ENCODE measurements around the gene GALNS. TPM values are rescaled to one million over a fixed set of nuclear protein-coding genes. Genes with fewer than 3 reads are reported as not detected.
A peak's percentile ranks its signal among the peaks of the same experiment; 100 is the strongest.

Gene GALNS
- total RNA-seq, 2 donors from 2014 or later, result 37.2 to 38.6 TPM

GRCh38 chr16:88865742-88866141 is 9.0 kb upstream of the GALNS start:
- no peaks in the 10 kb centered on the region for H3K4me1 Mint-ChIP-seq
- ATAC-seq, result no peak

GRCh38 chr16:88865310-88865709 is 8.6 kb upstream of the GALNS start:
- Mint-ChIP-seq H3K36me3 (ENCODE audit: low read depth) (peaks cover 2% of the 10 kb centered on the region), H3K27ac (no peak overlapping the region), H3K4me3 (no peak overlapping the region), H3K4me1 (no peaks in the 10 kb centered on the region), H3K27me3 (peaks cover 8% of the 10 kb centered on the region)
- ATAC-seq (no peak), DNase-seq (no peak)
- H3K9me3 ChIP-seq (ENCODE audit: control insufficient read depth, low read length, poor library complexity, severe bottlenecking), result no peaks in the 10 kb centered on the region

More at GRCh38 chr16:88865742-88866141, 9.0 kb upstream of the GALNS start:
- no peak for DNase-seq
- Mint-ChIP-seq H3K27me3 (peaks cover 12% of the 10 kb centered on the region), H3K4me3 (no peak overlapping the region), H3K27ac (no peak overlapping the region), H3K36me3 (ENCODE audit: low read depth) (peaks cover 2% of the 10 kb centered on the region)
- H3K9me3 ChIP-seq (ENCODE audit: control insufficient read depth, low read length, poor library complexity, severe bottlenecking), result no peaks in the 10 kb centered on the region

- Mint-ChIP-seq H3K27me3 (peaks cover 2% of the 10 kb centered on the region), H3K4me1 (no peaks in the 10 kb centered on the region), H3K36me3 (ENCODE audit: low read depth) (peaks cover 2% of the 10 kb centered on the region), H3K27ac (no peak overlapping the region), H3K4me3 (no peak overlapping the region)
- no peak for ATAC-seq
- DNase-seq, result no peak
- H3K9me3 ChIP-seq (ENCODE audit: control insufficient read depth, low read length, poor library complexity, severe bottlenecking), result no peaks in the 10 kb centered on the region
Measured at GRCh38 chr16:88864521-88864920, 7.8 kb upstream of the GALNS start.

- H3K9me3 ChIP-seq (ENCODE audit: control insufficient read depth, low read length, poor library complexity, severe bottlenecking), result no peaks in the 10 kb centered on the region
- H3K4me1 Mint-ChIP-seq, result no peaks in the 10 kb centered on the region
- DNase-seq (no peak), ATAC-seq (no peak)
- H3K27me3 Mint-ChIP-seq, result no peaks in the 10 kb centered on the region
- H3K36me3 Mint-ChIP-seq (ENCODE audit: low read depth), result peaks cover 2% of the 10 kb centered on the region
- no peak overlapping the region for H3K4me3 Mint-ChIP-seq
- H3K27ac Mint-ChIP-seq, result no peak overlapping the region
Measured at GRCh38 chr16:88864099-88864498, 7.4 kb upstream of the GALNS start.

DNA sequence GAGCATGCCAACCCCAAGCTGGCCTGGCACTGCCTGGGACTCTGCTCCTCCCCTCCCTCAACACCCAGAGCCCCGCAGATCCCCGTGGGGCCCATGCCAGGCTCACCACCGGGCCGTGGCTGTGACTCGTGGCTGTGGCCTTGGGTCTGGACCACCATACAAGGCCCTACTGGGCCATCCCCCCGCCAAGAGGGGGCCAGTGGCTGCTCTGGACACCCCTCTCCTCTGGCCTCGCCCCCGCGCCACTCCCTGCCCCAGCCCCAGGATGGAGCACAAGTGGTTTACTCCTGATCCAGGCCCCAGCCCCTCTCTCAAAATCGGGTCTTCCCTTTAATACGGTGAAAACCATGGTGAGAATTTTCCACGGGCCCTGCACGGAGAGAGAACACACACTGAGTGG is 6.7 kb upstream of the GALNS start:
- no peaks in the 10 kb centered on the region for H3K9me3 ChIP-seq (ENCODE audit: control insufficient read depth, low read length, poor library complexity, severe bottlenecking)
- H3K27ac Mint-ChIP-seq, result no peak overlapping the region
- no peak overlapping the region for H3K4me3 Mint-ChIP-seq
- peaks cover 3% of the 10 kb centered on the region for H3K4me1 Mint-ChIP-seq
- H3K27me3 Mint-ChIP-seq, result no peaks in the 10 kb centered on the region
- peaks cover 2% of the 10 kb centered on the region for H3K36me3 Mint-ChIP-seq (ENCODE audit: low read depth)
- no peak for DNase-seq
- no peak for ATAC-seq

DNA sequence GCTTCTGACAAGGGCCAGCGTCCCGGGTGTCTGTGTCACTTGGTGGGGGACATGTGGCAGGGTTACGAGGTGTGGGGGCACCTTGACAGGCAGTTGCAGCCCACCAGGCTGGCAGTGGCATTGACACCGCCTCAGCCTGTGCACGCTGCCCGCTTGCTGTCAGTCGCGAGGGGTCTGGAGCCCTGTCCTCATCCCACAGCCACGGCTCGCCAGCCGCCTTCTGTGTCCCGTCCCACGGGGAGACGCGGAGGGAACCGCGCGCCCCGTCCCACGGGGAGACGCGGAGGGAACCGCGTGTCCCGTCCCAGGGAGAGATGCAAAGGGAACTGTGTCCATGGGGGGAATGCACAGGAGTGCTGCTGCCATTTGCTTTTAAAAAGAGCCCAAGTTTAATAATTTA is 6.2 kb upstream of the GALNS start:
- H3K4me1 Mint-ChIP-seq, result peaks cover 7% of the 10 kb centered on the region
- no peaks in the 10 kb centered on the region for H3K9me3 ChIP-seq (ENCODE audit: control insufficient read depth, low read length, poor library complexity, severe bottlenecking)
- ATAC-seq (no peak), DNase-seq (no peak)
- H3K4me3 Mint-ChIP-seq, result no peak overlapping the region
- H3K36me3 Mint-ChIP-seq (ENCODE audit: low read depth), result peaks cover 2% of the 10 kb centered on the region
- H3K27me3 Mint-ChIP-seq, result no peaks in the 10 kb centered on the region
- no peak overlapping the region for H3K27ac Mint-ChIP-seq

- H3K4me1 Mint-ChIP-seq, result peaks cover 13% of the 10 kb centered on the region
- H3K36me3 Mint-ChIP-seq (ENCODE audit: low read depth), result peaks cover 7% of the 10 kb centered on the region
- H3K4me3 Mint-ChIP-seq, result no peak overlapping the region
Measured at GRCh38 chr16:88861359-88861758, 4.6 kb upstream of the GALNS start.

GRCh38 chr16:88859381-88860091 is 2.8 kb upstream of the GALNS start:
- no peaks in the 10 kb centered on the region for H3K9me3 ChIP-seq (ENCODE audit: control insufficient read depth, low read length, poor library complexity, severe bottlenecking)
- DNase-seq, result no peak
- peaks cover 7% of the 10 kb centered on the region for H3K36me3 Mint-ChIP-seq (ENCODE audit: low read depth)
- no peak for ATAC-seq
- H3K27me3 Mint-ChIP-seq, result no peaks in the 10 kb centered on the region
- H3K27ac Mint-ChIP-seq, result no peak overlapping the region
- peaks cover 21% of the 10 kb centered on the region for H3K4me1 Mint-ChIP-seq
- peak overlapping the region; percentile 12 for H3K4me3 Mint-ChIP-seq

More at GRCh38 chr16:88861359-88861758, 4.6 kb upstream of the GALNS start:
- DNase-seq (no peak), ATAC-seq (no peak)
- no peaks in the 10 kb centered on the region for H3K27me3 Mint-ChIP-seq
- H3K9me3 ChIP-seq (ENCODE audit: control insufficient read depth, low read length, poor library complexity, severe bottlenecking), result no peaks in the 10 kb centered on the region
- no peak overlapping the region for H3K27ac Mint-ChIP-seq

- Mint-ChIP-seq H3K4me1 (peaks cover 21% of the 10 kb centered on the region), H3K27me3 (no peaks in the 10 kb centered on the region), H3K36me3 (ENCODE audit: low read depth) (peaks cover 7% of the 10 kb centered on the region), H3K27ac (peak overlapping the region; percentile 98), H3K4me3 (peak overlapping the region; percentile 100)
- DNase-seq (peak; percentile 47 to 68 (median 55)), ATAC-seq (peak; percentile 59)
- H3K9me3 ChIP-seq (ENCODE audit: control insufficient read depth, low read length, poor library complexity, severe bottlenecking), result no peaks in the 10 kb centered on the region
Measured at GRCh38 chr16:88857728-88858339, 1.1 kb upstream of the GALNS start.

GRCh38 chr16:88856122-88856827 is 472 bp downstream of the GALNS start:
- DNase-seq, result peak in 1 of 3 donors; percentile 20
- H3K9me3 ChIP-seq (ENCODE audit: control insufficient read depth, low read length, poor library complexity, severe bottlenecking), result no peaks in the 10 kb centered on the region
- peaks cover 23% of the 10 kb centered on the region for H3K4me1 Mint-ChIP-seq
- peak overlapping the region; percentile 88 for H3K27ac Mint-ChIP-seq
- H3K36me3 Mint-ChIP-seq (ENCODE audit: low read depth), result peaks cover 7% of the 10 kb centered on the region
- no peaks in the 10 kb centered on the region for H3K27me3 Mint-ChIP-seq
- ATAC-seq, result peak; percentile 39
- peak overlapping the region; percentile 85 for H3K4me3 Mint-ChIP-seq

DNA sequence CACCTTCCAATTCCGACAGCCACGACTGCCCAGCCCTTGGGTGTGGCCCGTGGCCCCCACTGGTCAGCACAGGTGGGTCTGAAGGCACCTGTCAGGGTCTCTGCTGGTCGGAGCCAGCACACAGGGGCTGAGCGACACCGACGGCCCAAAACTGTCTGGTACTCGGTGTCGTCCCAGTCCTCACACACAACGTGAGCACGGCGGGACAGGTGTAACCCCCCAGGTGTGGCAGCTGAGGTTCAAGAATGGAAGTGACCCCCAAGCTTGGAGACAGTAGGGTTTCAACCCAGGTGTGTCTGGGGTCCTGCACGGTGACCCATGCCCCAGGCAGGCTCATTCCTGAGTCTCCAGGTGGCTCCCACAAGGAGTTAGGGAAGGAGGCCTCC is 1.0 kb downstream of the GALNS start:
- DNase-seq, result no peak
- no peak for ATAC-seq
- peaks cover 5% of the 10 kb centered on the region for H3K36me3 Mint-ChIP-seq (ENCODE audit: low read depth)
- no peaks in the 10 kb centered on the region for H3K27me3 Mint-ChIP-seq
- H3K4me1 Mint-ChIP-seq, result peaks cover 23% of the 10 kb centered on the region
- peak overlapping the region; percentile 88 for H3K27ac Mint-ChIP-seq
- H3K9me3 ChIP-seq (ENCODE audit: control insufficient read depth, low read length, poor library complexity, severe bottlenecking), result no peaks in the 10 kb centered on the region
- peak overlapping the region; percentile 85 for H3K4me3 Mint-ChIP-seq

DNA sequence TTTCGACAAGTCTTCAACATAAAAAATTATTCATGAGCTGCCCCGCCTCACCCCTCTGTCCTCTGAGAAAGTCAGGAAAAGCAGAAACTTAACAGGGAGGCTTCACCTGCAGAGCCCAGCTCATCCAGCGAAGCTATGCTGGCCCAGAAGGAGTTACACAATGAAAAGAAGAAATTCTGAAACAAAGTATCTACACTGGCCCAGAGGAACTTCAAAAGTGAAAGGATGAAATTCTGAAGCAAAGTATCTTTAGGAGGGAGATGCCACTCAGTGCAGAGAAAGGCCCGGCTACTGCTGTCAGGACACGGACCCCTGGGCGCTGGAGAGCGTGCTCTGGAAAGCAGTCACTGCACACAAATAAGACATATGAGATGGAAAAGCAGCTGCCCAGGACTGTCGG is 1.6 kb downstream of the GALNS start:
- peak overlapping the region; percentile 88 for H3K27ac Mint-ChIP-seq
- H3K4me3 Mint-ChIP-seq, result peak overlapping the region; percentile 85
- ATAC-seq (no peak), DNase-seq (no peak)
- peaks cover 23% of the 10 kb centered on the region for H3K4me1 Mint-ChIP-seq
- H3K9me3 ChIP-seq (ENCODE audit: control insufficient read depth, low read length, poor library complexity, severe bottlenecking), result no peaks in the 10 kb centered on the region
- peaks cover 5% of the 10 kb centered on the region for H3K36me3 Mint-ChIP-seq (ENCODE audit: low read depth)
- no peaks in the 10 kb centered on the region for H3K27me3 Mint-ChIP-seq

DNA sequence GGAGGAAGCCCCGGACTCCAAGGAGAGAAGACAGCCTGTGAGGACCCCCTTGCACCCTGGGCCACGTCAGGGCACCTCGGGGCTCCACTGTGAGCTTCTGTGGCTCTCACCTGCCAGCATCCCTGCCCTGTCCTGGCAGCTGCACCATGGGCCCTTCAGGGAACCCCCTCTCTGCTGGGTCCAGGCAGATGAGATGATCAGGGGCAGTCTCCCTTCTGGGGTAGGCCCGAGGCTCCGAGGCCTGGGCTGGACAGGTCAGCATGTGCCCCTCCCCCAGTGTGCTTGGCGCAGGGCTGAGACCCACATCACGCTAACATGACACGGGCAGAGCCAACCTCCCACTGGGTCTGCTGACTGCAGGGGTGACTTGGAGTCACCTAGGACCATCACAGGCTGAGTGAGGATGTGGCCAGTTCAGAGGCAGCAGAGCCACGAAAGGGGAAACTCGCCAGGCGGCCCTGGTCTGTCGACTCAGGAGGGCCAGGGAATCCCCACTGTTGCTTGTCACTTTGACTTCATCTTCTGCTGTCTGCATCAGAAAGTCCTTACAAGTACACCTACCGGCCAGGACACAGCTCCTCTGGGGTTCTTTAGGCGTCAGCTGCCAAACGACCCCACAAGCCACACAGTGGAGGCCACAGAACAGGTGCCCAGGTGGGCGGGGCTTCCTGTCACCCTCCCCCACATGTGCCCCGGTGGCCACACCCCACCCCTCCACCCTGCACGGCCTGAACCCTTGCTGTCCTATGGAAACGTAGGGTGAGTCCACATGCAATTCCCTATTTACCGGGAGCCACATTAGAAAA is 2.2 kb downstream of the GALNS start:
- peak overlapping the region; percentile 85 for H3K4me3 Mint-ChIP-seq
- H3K36me3 Mint-ChIP-seq (ENCODE audit: low read depth), result peaks cover 5% of the 10 kb centered on the region
- DNase-seq, result peak in 1 of 3 donors; percentile 12
- no peaks in the 10 kb centered on the region for H3K27me3 Mint-ChIP-seq
- H3K4me1 Mint-ChIP-seq, result peaks cover 23% of the 10 kb centered on the region
- peak; percentile 24 for ATAC-seq
- no peaks in the 10 kb centered on the region for H3K9me3 ChIP-seq (ENCODE audit: control insufficient read depth, low read length, poor library complexity, severe bottlenecking)
- H3K27ac Mint-ChIP-seq, result peak overlapping the region; percentile 88

Data from T-helper 17 cell (primary cell).